Activated effector memory CD4-positive, alpha-beta T cell treated with anti-CD3 and anti-CD28 coated beads, Interleukin-2, amount 50 U/mL, for 16 hours (primary cell): ENCODE results near the gene SPDYE6.
"Not testable (repeated sequence)": the region's sequence is repeated elsewhere in the genome, so short reads cannot be mapped to it uniquely, and the experiment has no call there.

Experiments
- DNase-seq: peaks from one replicate; pipeline ENCODE4 v3.0.0-alpha.2; 2020

The SPDYE6 gene

GRCh38 chr7:102363549-102364393, 7.5 kb upstream of the SPDYE6 start:
- peak; percentile 98 for DNase-seq

GRCh38 chr7:102346983-102347382, 9.3 kb downstream of the SPDYE6 start:
- not testable (repeated sequence) for DNase-seq

GRCh38 chr7:102340599-102341368, 15.5 kb downstream of the SPDYE6 start:
- not testable (repeated sequence) for DNase-seq

- not testable (repeated sequence) for DNase-seq
Measured at GRCh38 chr7:102337420-102337819, 18.8 kb downstream of the SPDYE6 start.

- not testable (repeated sequence) for DNase-seq
Measured at GRCh38 chr7:102337002-102337401, 19.2 kb downstream of the SPDYE6 start.

GRCh38 chr7:102335574-102335973, 20.7 kb downstream of the SPDYE6 start:
- DNase-seq, result not testable (repeated sequence)

- DNase-seq, result not testable (repeated sequence)
Measured at GRCh38 chr7:102330666-102331460, 25.4 kb downstream of the SPDYE6 start.

- DNase-seq, result not testable (repeated sequence)
Measured at GRCh38 chr7:102329366-102329765, 26.9 kb downstream of the SPDYE6 start.

- not testable (repeated sequence) for DNase-seq
Measured at GRCh38 chr7:102328863-102329262, 27.4 kb downstream of the SPDYE6 start.

GRCh38 chr7:102327183-102327582, 29.1 kb downstream of the SPDYE6 start:
- not testable (repeated sequence) for DNase-seq

- DNase-seq, result no peak
Measured at GRCh38 chr7:102326157-102326889, 29.9 kb downstream of the SPDYE6 start.

GRCh38 chr7:102325106-102325505, 31.1 kb downstream of the SPDYE6 start:
- DNase-seq, result not testable (repeated sequence)

- no peak for DNase-seq
Measured at GRCh38 chr7:102323914-102324195, 32.4 kb downstream of the SPDYE6 start.

- DNase-seq, result peak; percentile 12
Measured at GRCh38 chr7:102322202-102322715, 34.0 kb downstream of the SPDYE6 start.

GRCh38 chr7:102321351-102322201, 34.7 kb downstream of the SPDYE6 start:
- peak; percentile 58 for DNase-seq

- no peak for DNase-seq
Measured at GRCh38 chr7:102320601-102321350, 35.5 kb downstream of the SPDYE6 start.

- DNase-seq, result no peak
Measured at GRCh38 chr7:102320181-102320580, 36.1 kb downstream of the SPDYE6 start.

- DNase-seq, result no peak
Measured at GRCh38 chr7:102319671-102320070, 36.6 kb downstream of the SPDYE6 start.

GRCh38 chr7:102318482-102318971, 37.7 kb downstream of the SPDYE6 start:
- DNase-seq, result no peak
